A549 (cell line): Measurements from ENCODE around the gene IPP.

Experiments used
- BCL3 ChIP-seq: fragments of >200 bp; sonication (Bioruptor Twin); formaldehyde crosslinking; IDR thresholded peaks from 3 replicates; pipeline ENCODE4 v1.6.1; 2016
- CHD2 ChIP-seq: fragments of 150-350 bp; IDR thresholded peaks from 2 replicates; pipeline ENCODE4 v1.6.1; 2014; ENCODE audit warnings: low read length; ENCODE audit not compliant: partially characterized antibody
- CTCF ChIP-seq: fragments of >200 bp; sonication (Bioruptor Twin); formaldehyde crosslinking; IDR thresholded peaks from 3 replicates; pipeline ENCODE4 v1.5.1; 2016
- EP300 ChIP-seq, 2 experiments: fragments of >200 bp; sonication (Bioruptor Twin); formaldehyde crosslinking; IDR thresholded peaks; 2 replicates in 1 of 2; 3 replicates in 1 of 2; pipeline ENCODE4 v1.6.1; 2016 to 2017
- JUN ChIP-seq, 2 experiments: fragments of >200 bp; sonication (Bioruptor Twin); formaldehyde crosslinking; IDR thresholded peaks; 2 replicates in 1 of 2; 3 replicates in 1 of 2; pipeline ENCODE4 v1.6.1; 2016 to 2017
- KDM1A ChIP-seq: fragments of 200-600 bp; sonication (generic); IDR thresholded peaks from 2 replicates; pipeline ENCODE4 v1.6.1; 2016; ENCODE audit warnings: low read depth, mild to moderate bottlenecking
- MAFK ChIP-seq: fragments of 450-650 bp; IDR thresholded peaks from 2 replicates; pipeline ENCODE4 v1.6.1; 2014; ENCODE audit not compliant: partially characterized antibody
- MAX ChIP-seq: IDR thresholded peaks from 2 replicates; pipeline ENCODE4 v1.6.1; 2012
- MYC ChIP-seq: IDR thresholded peaks from 2 replicates; pipeline ENCODE4 v1.6.1; 2012; ENCODE audit warnings: mild to moderate bottlenecking, inconsistent platforms, low read length, improper control_type of control experiment, borderline replicate concordance
- POLR2A ChIP-seq: IDR thresholded peaks from 2 replicates; pipeline ENCODE4 v1.6.1; 2012; ENCODE audit warnings: mild to moderate bottlenecking, low read length
- REST ChIP-seq: fragments of 200-600 bp; sonication (generic); IDR thresholded peaks from 2 replicates; pipeline ENCODE4 v1.6.1; 2016; ENCODE audit warnings: antibody characterized with exemption, mild to moderate bottlenecking, moderate library complexity
- RFX5 ChIP-seq: fragments of 450-650 bp; IDR thresholded peaks from 2 replicates; pipeline ENCODE4 v1.7.1; 2014; ENCODE audit warnings: antibody characterized with exemption, mild to moderate bottlenecking, moderate library complexity
- USF2 ChIP-seq: fragments of 450-650 bp; IDR thresholded peaks from 2 replicates; pipeline ENCODE4 v1.6.1; 2014; ENCODE audit warnings: antibody characterized with exemption
- TF ChIP-seq, protein P1 (sequence below): fragments of 250-450 bp; sonication (Bioruptor Pico); IDR thresholded peaks from 2 replicates; pipeline ENCODE4 v1.5.0; 2021; ENCODE audit warnings: mild to moderate bottlenecking, moderate library complexity, borderline replicate concordance

DNA sequence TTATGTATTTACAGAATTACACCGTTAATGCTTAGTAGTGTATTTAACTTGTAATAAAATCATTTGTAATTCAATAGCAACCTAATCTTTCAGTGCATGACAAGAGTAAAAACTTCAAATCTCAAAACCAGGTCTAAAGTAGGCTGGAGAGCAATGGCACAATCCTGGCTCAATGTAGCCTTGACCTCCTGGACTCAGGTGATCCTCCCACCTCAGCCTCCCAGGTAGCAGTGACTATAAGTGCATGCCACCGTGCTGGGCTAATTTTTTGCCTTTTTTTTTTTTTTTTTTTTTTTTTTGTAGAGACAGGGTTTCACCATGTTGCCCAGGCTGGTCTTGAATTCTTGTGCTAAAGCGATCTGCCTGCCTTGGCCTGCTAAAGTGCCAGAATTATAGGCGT lies 11.3 kb downstream of the IPP start:
- TF ChIP-seq USF2: no peak
- TF ChIP-seq CTCF: no peak
- no peak for TF ChIP-seq JUN (IDR thresholded peaks at IDR 0.05)
- TF ChIP-seq EP300 (IDR thresholded peaks at IDR 0.05): no peak
- no peak for TF ChIP-seq CHD2
- TF ChIP-seq MAX: no peak
- no peak for TF ChIP-seq POLR2A
- TF ChIP-seq MYC: no peak
- TF ChIP-seq MAFK: no peak
- no peak for TF ChIP-seq KDM1A
- TF ChIP-seq REST: no peak
- TF ChIP-seq, protein P1, sequence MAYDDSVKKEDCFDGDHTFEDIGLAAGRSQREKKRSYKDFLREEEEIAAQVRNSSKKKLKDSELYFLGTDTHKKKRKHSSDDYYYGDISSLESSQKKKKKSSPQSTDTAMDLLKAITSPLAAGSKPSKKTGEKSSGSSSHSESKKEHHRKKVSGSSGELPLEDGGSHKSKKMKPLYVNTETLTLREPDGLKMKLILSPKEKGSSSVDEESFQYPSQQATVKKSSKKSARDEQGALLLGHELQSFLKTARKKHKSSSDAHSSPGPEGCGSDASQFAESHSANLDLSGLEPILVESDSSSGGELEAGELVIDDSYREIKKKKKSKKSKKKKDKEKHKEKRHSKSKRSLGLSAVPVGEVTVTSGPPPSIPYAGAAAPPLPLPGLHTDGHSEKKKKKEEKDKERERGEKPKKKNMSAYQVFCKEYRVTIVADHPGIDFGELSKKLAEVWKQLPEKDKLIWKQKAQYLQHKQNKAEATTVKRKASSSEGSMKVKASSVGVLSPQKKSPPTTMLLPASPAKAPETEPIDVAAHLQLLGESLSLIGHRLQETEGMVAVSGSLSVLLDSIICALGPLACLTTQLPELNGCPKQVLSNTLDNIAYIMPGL (CRISPR knock-in tag): no peak
- no peak for TF ChIP-seq BCL3
- no peak for TF ChIP-seq RFX5
